NT2/D1 (cell line): ENCODE data around the gene VPS37C.

Experiments used
- SUZ12 ChIP-seq: IDR thresholded peaks from 2 replicates; pipeline ENCODE4 v1.6.1; 2011; ENCODE audit not compliant: insufficient read length, insufficient read depth; ENCODE audit errors: extremely low read depth
- YY1 ChIP-seq: IDR thresholded peaks from 2 replicates; pipeline ENCODE4 v1.6.1; 2011; ENCODE audit not compliant: insufficient read length, insufficient read depth

DNA sequence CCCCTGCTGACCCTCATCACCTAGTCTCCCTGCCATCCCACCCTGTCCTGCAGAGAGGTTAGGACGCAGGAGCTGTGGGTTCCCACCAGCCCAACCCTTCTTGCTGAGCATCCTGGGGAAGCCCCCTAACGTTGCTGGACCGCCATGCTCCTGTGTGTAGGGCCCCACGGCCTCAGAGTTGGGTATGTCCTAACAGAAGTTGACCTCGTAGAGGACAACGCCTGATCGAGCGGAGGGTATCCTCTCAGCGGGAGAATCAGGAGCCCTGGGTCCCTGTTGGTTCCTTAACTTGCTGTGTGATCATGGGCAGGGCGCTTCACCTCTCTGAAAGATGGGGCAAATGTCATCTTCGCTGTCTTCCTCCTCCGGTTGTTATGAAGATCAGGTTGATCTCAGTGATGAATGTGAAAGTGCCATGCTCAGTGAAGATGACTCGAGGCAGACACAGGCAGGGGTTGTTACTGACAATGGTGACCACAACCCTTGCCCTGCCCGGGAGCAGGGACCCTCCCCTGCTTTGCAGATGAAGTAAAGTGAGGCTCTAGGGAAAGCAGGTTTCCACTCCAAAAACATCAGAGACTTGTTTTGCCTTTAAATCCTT is 78.2 kb downstream of the VPS37C start:
- TF ChIP-seq SUZ12 = no peak
- no peak for TF ChIP-seq YY1
